ENCODE data around the gene CLTA.
"Not testable (repeated sequence)": the region's sequence is repeated elsewhere in the genome, so short reads cannot be mapped to it uniquely, and the experiment has no call there.

Gene CLTA

DNA sequence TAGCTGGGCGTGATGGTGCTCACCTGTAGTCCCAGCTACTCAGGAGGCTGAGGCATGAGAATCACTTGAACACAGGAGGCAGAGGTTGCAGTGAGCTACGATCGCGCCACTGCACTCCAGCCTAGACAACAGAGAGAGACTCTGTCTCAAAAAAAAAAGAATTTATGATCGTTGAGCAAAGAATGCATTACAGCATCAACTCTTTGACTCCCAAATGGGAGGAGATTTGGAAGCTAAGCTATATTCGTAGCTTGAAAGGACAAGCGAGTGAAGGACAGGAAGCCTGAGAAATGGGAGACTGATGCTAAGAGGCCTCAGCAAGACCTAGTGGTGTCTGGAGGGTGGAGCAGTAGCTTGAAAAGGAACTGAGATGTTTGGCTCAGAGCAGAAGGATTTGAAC lies 31.8 kb upstream of the CLTA start:
- DNase-seq (ENCODE audit: low read depth): peak; percentile 45
- H3K4me3 ChIP-seq (ENCODE audit: low read length): no peak overlapping the region

GRCh38 chr9:36159509-36159908 lies 31.2 kb upstream of the CLTA start:
- not testable (repeated sequence) for H3K4me3 ChIP-seq (ENCODE audit: low read length); DNase-seq (ENCODE audit: low read depth)

More for the DNA sequence above, 31.8 kb upstream of the CLTA start:
- no peak for TF ChIP-seq CTCF (conservative IDR thresholded peaks at IDR 0.05; ENCODE audit: low read length)

DNA sequence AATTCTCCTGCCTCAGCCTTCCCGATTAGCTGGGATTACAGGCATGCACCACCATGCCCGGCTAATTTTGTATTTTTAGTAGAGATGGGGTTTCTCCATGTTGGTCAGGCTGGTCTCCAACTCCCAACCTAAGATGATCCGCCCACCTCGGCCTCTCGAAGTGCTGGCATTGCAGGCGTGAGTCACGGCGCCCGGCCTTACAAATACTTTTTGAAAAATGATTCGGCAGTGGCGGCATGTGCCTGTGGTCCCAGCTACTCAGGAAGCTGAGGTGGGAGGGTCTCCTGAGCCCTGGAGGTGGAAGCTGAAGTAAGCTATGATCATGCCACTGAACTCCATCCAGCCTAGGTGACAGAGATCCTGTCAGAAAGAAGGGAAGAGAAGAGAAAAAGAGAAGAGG lies 30.6 kb upstream of the CLTA start:
- not testable (repeated sequence) for H3K4me3 ChIP-seq (ENCODE audit: low read length); DNase-seq (ENCODE audit: low read depth)

DNA sequence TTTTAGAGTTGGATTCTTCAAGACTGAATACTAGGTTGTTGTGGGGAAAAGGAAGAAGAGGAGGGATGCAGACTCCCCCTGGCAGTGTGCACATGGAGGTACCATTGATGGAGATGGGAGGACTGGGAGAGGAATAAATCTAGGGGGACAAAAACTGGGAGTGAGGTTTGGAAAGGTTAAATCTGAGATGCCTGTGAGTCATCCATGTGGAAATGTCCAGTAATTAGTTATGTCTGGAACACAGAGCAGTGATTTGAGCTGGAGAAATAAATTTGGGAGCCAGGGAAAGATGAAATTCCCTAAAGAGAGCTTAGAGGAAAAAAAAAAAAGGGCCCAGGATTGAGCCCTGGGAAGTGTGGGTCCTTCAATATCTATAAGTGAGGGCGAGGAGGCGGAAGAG lies 29.5 kb upstream of the CLTA start:
- no peak overlapping the region for H3K4me3 ChIP-seq (ENCODE audit: low read length)
- DNase-seq (ENCODE audit: low read depth): peak; percentile 46
- no peak for TF ChIP-seq CTCF (conservative IDR thresholded peaks at IDR 0.05; ENCODE audit: low read length)

DNA sequence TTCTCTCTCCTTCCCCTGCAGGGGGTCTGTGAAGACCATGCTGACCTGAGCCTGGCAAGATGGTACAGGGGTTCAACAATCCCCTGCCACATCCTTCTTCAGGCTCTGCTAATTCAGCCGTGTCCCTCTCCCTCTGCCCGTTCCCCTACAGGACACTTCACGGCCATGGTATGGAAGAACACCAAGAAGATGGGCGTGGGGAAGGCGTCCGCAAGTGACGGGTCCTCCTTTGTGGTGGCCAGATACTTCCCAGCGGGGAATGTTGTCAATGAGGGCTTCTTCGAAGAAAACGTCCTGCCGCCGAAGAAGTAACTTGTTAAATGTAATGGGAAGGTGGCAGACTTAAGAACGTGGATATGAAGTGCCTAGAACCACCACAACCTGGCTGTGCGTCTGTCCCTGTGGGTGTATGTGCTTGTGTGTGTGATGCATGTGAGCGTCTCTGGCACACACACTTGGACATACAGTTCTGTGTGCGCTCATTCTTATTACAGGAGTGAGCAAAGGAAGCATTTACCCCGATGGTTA lies 28.4 kb upstream of the CLTA start:
- no peak overlapping the region for H3K4me3 ChIP-seq (ENCODE audit: low read length)
- no peak for DNase-seq (ENCODE audit: low read depth)
- TF ChIP-seq CTCF (conservative IDR thresholded peaks at IDR 0.05; ENCODE audit: low read length): no peak

- TF ChIP-seq CTCF (conservative IDR thresholded peaks at IDR 0.05; ENCODE audit: low read length): no peak
- no peak overlapping the region for H3K4me3 ChIP-seq (ENCODE audit: low read length)
- DNase-seq (ENCODE audit: low read depth): peak; percentile 46
Observed at GRCh38 chr9:36163049-36163785, 27.5 kb upstream of the CLTA start.

DNA sequence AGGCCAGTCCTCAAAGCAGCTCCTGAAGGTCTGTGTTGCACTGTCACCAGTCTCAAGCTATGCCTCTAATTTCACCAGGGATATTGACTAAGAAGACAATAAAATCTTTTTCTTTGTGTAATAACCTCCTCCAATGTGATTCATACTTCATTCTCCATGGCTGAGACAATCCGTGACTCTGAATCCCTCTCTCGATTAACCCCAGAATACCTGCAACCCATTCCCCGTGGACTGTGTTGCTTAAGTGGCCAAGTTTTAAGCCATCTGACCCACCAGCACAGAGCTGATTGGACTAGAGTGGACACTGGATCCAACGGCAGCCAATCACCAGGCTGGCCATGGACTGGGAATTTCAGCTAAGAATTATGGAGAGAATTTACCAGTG lies 26.9 kb upstream of the CLTA start:
- TF ChIP-seq CTCF (conservative IDR thresholded peaks at IDR 0.05; ENCODE audit: low read length): no peak
- peak; percentile 60 for DNase-seq (ENCODE audit: low read depth)
- H3K4me3 ChIP-seq (ENCODE audit: low read length): no peak overlapping the region

GRCh38 chr9:36164372-36164771 lies 26.3 kb upstream of the CLTA start:
- no peak overlapping the region for H3K4me3 ChIP-seq (ENCODE audit: low read length)
- DNase-seq (ENCODE audit: low read depth): no peak
- no peak for TF ChIP-seq CTCF (conservative IDR thresholded peaks at IDR 0.05; ENCODE audit: low read length)
